DOHH2 (cell line): ENCODE results near the gene SLC22A31.

Source experiments
- H3F3A ChIP-seq: fragments of 200-600 bp; sonication (generic), shearing (Covaris generic); 2 replicates; pipeline ENCODE4 v1.6.0; 2016; ENCODE audit warnings: antibody characterized with exemption, mild to moderate bottlenecking; ENCODE audit not compliant: control insufficient read depth, insufficient read depth
- H3K27ac ChIP-seq: fragments of 200-600 bp; sonication (generic); 2 replicates; pipeline ENCODE4 v1.5.1; 2014; ENCODE audit warnings: low read depth, mild to moderate bottlenecking, low read length, moderate library complexity
- H3K27me3 ChIP-seq: fragments of 200-600 bp; sonication (generic); 2 replicates; pipeline ENCODE4 v1.6.1; 2014; ENCODE audit warnings: mild to moderate bottlenecking, low read length, mixed read lengths; ENCODE audit not compliant: control insufficient read depth
- H3K36me3 ChIP-seq: fragments of 200-600 bp; sonication (generic); 2 replicates; pipeline ENCODE4 v1.6.1; 2014; ENCODE audit warnings: mild to moderate bottlenecking, low read length, moderate library complexity, mixed read lengths; ENCODE audit not compliant: control insufficient read depth
- H3K4me1 ChIP-seq: fragments of 200-600 bp; sonication (generic); 2 replicates; pipeline ENCODE4 v1.6.1; 2014; ENCODE audit warnings: mild to moderate bottlenecking, low read length, mixed read lengths; ENCODE audit not compliant: control insufficient read depth
- H3K4me2 ChIP-seq: fragments of 200-600 bp; sonication (generic); 2 replicates; pipeline ENCODE4 v1.6.0; 2014; ENCODE audit warnings: mild to moderate bottlenecking, low read length, moderate library complexity
- H3K4me3 ChIP-seq: fragments of 200-600 bp; sonication (generic); 2 replicates; pipeline ENCODE4 v1.5.1; 2014; ENCODE audit warnings: mild to moderate bottlenecking, low read length, mixed read lengths
- H3K79me2 ChIP-seq: fragments of 200-600 bp; sonication (generic); 2 replicates; pipeline ENCODE4 v1.6.1; 2014; ENCODE audit warnings: mild to moderate bottlenecking, low read length, mixed read lengths; ENCODE audit not compliant: control insufficient read depth
- H3K9me2 ChIP-seq: fragments of 200-600 bp; sonication (generic); replicated peaks from 2 replicates; pipeline ENCODE4 v1.6.1; 2014; ENCODE audit warnings: mild to moderate bottlenecking, low read length, mixed read lengths; ENCODE audit not compliant: control insufficient read depth
- H3K9me3 ChIP-seq: fragments of 200-600 bp; sonication (generic); 2 replicates; pipeline ENCODE4 v1.6.1; 2014; ENCODE audit warnings: antibody characterized with exemption, low read length, mixed read lengths; ENCODE audit not compliant: control insufficient read depth, insufficient read depth
- H4K20me1 ChIP-seq: fragments of 200-600 bp; sonication (generic); 2 replicates; pipeline ENCODE4 v1.6.0; 2014; ENCODE audit warnings: low read depth, mild to moderate bottlenecking, antibody characterized with exemption, low read length, moderate library complexity; ENCODE audit not compliant: control insufficient read depth, insufficient read depth
- EZH2phosphoT487 ChIP-seq: fragments of 200-600 bp; sonication (generic); IDR thresholded peaks from 2 replicates; pipeline ENCODE4 v1.6.1; 2017; ENCODE audit warnings: borderline replicate concordance, mild to moderate bottlenecking, antibody characterized with exemption, low read length, moderate library complexity, mixed read lengths
- TF ChIP-seq, protein P1 (sequence below): fragments of 200-600 bp; sonication (generic); IDR thresholded peaks from one replicate; pipeline ENCODE4 v1.5.1; 2014; ENCODE audit warnings: antibody characterized with exemption, mild to moderate bottlenecking, low read depth, low read length; ENCODE audit not compliant: poor library complexity, severe bottlenecking

Gene SLC22A31

DNA sequence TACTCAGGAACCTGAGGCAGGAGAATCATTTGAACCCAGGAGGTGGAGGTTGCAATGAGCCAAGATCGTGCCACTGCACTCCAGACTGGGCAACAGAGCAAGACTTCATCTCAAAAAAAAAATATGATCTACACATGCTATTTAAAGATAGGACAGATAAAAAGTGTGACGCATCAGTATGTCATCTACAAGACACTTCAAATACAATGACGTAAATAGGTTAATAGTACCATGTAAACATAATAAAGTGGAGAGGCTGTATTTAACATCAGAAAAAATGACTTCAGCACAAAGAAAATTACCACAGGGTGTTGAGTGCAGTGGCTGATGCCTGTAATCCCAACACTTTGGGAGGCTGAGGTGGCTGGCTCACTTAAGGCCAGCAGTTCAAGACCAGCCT lies 37.4 kb upstream of the SLC22A31 start:
- Histone ChIP-seq H3F3A (peaks cover 8% of the 10 kb centered on the region), H3K4me3 (no peak overlapping the region), H3K9me3 (peaks cover 4% of the 10 kb centered on the region; the same call in 1 of the 2 replicates), H4K20me1 (no peaks in the 10 kb centered on the region), H3K9me2 (no peaks in the 10 kb centered on the region), H3K79me2 (peaks cover 10% of the 10 kb centered on the region), H3K4me2 (no peak overlapping the region), H3K36me3 (peaks cover 5% of the 10 kb centered on the region), H3K27me3 (no peaks in the 10 kb centered on the region), H3K4me1 (peaks cover 16% of the 10 kb centered on the region), H3K27ac (no peak overlapping the region)
- TF ChIP-seq EZH2phosphoT487 = no peak
- TF ChIP-seq, protein P1, sequence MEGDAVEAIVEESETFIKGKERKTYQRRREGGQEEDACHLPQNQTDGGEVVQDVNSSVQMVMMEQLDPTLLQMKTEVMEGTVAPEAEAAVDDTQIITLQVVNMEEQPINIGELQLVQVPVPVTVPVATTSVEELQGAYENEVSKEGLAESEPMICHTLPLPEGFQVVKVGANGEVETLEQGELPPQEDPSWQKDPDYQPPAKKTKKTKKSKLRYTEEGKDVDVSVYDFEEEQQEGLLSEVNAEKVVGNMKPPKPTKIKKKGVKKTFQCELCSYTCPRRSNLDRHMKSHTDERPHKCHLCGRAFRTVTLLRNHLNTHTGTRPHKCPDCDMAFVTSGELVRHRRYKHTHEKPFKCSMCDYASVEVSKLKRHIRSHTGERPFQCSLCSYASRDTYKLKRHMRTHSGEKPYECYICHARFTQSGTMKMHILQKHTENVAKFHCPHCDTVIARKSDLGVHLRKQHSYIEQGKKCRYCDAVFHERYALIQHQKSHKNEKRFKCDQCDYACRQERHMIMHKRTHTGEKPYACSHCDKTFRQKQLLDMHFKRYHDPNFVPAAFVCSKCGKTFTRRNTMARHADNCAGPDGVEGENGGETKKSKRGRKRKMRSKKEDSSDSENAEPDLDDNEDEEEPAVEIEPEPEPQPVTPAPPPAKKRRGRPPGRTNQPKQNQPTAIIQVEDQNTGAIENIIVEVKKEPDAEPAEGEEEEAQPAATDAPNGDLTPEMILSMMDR = no peak

DNA sequence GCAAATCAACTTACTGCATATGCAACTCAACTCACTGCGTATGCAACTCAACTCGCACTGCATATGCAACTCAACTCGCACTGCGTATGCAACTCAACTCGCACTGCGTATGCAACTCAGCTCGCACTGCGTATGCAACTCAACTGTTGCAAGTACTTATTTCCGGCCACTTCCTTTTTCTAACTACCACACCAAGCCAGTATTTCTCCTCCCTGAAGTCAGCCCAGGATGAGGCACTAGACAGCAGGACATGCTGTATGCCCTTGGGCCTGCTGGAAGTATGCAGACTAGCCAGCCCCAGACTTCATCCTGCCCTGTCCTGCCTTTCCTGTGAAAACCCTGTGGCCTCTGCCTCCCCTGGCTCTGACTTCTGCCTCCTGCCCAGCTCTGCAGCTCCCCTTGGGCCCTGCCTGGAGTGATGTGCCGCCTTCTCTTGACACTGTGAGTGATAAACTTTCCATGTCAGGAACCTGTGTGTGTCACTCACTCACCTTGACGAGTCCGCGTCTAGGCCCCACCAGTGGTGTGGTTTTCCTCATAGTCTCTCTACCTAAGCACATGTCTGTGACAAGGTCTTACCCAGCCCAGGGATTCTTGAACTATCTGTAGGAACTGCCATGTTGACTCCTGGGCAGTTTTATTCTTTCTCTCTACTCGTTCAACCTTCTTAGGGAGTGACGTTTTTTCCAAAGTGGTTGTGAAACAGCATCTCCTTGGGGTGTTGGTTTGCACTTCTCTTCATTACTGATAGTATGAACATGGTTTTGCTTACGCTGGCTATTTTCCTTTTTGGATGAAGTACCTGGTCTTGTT lies 33.5 kb upstream of the SLC22A31 start:
- peaks cover 3% of the 10 kb centered on the region for H3F3A ChIP-seq
- H3K9me3 ChIP-seq = no peaks in the 10 kb centered on the region; the same call in 1 of the 2 replicates
- no peaks in the 10 kb centered on the region for H3K79me2 ChIP-seq
- no peaks in the 10 kb centered on the region for H3K27me3 ChIP-seq
- H3K4me3 ChIP-seq = no peak overlapping the region
- H3K4me2 ChIP-seq = no peak overlapping the region
- no peak for TF ChIP-seq EZH2phosphoT487
- TF ChIP-seq, protein P1 = no peak
- no peak overlapping the region for H3K27ac ChIP-seq
- H3K4me1 ChIP-seq = no peaks in the 10 kb centered on the region
- peaks cover 7% of the 10 kb centered on the region for H3K36me3 ChIP-seq
- H4K20me1 ChIP-seq = no peaks in the 10 kb centered on the region
- no peaks in the 10 kb centered on the region for H3K9me2 ChIP-seq

DNA sequence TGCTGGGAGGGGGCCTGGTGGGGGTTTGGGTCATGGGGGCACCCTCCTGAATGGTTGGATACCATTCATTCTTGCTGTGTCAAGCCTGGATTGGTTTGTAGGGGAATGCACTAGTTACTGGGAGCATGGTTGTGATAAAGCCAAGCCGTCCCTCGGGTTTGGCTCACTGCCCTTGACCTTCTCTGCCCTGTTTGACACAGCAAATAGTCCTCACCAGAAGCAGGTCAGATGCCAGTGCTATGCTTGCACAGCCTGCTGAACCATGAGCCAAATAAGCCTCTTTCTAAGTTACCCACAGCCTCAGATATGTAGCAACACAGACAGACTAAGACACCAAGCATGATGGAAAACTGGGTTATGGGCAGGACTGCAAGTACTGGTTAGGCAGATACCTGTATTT lies 31.8 kb upstream of the SLC22A31 start:
- H3K36me3 ChIP-seq = peaks cover 24% of the 10 kb centered on the region
- TF ChIP-seq, protein P1 = no peak
- TF ChIP-seq EZH2phosphoT487 = no peak
- H3K27me3 ChIP-seq = no peaks in the 10 kb centered on the region
- H3F3A ChIP-seq = no peaks in the 10 kb centered on the region
- H3K4me1 ChIP-seq = no peaks in the 10 kb centered on the region
- H3K79me2 ChIP-seq = no peaks in the 10 kb centered on the region
- no peaks in the 10 kb centered on the region; the same call in 1 of the 2 replicates for H3K9me3 ChIP-seq
- no peak overlapping the region for H3K27ac ChIP-seq
- no peaks in the 10 kb centered on the region for H4K20me1 ChIP-seq
- H3K4me2 ChIP-seq = no peak overlapping the region
- no peaks in the 10 kb centered on the region for H3K9me2 ChIP-seq
- no peak overlapping the region for H3K4me3 ChIP-seq
